Natural killer cell (primary cell): Measurements from ENCODE around the gene PRSS22. TPM values are rescaled to one million over a fixed set of nuclear protein-coding genes. Genes with fewer than 3 reads are reported as not detected.

Source experiments
- ATAC-seq, 3 donors: fragments of 150-1000 bp in 2 of 3; fragments of 200-7000 bp in 1 of 3; cut with Tn5 transposase; 1 replicate in 1 of 3; 2 replicates in 2 of 3; pipeline ENCODE4 v1.10.0; 2021; ENCODE audit warnings: mild to moderate bottlenecking in 2 of 3, moderate library complexity in 2 of 3
- DNase-seq, 2 donors: peaks; one replicate each; pipeline versions ENCODE4 v3.0.0 to v3.0.0-alpha.2; 2013 to 2021; ENCODE audit warnings: mixed read lengths in 1 of 2
- H3K27ac ChIP-seq: one replicate; pipeline ENCODE4 v1.5.1; 2013; ENCODE audit warnings: mild to moderate bottlenecking, low read length
- H3K27me3 ChIP-seq: one replicate; pipeline ENCODE4 v1.6.1; 2013; ENCODE audit warnings: low read length; ENCODE audit not compliant: control insufficient read depth, insufficient read depth
- H3K36me3 ChIP-seq: one replicate; pipeline ENCODE4 v1.6.1; 2013; ENCODE audit warnings: low read length; ENCODE audit not compliant: control insufficient read depth, insufficient read depth
- H3K4me1 ChIP-seq: one replicate; pipeline ENCODE4 v1.6.1; 2013; ENCODE audit warnings: low read length; ENCODE audit not compliant: control insufficient read depth, insufficient read depth
- H3K4me3 ChIP-seq: one replicate; pipeline ENCODE4 v1.5.1; 2013; ENCODE audit warnings: low read length
- H3K9me3 ChIP-seq: one replicate; pipeline ENCODE4 v1.6.1; 2013; ENCODE audit warnings: low read length; ENCODE audit not compliant: control insufficient read depth, insufficient read depth
- H3K27ac Mint-ChIP-seq, 2 donors: one replicate each; pipeline ENCODE4 v1.8.0; 2022; ENCODE audit warnings: mild to moderate bottlenecking in 2 of 2, mixed read lengths in 2 of 2, moderate library complexity in 1 of 2
- H3K27me3 Mint-ChIP-seq, 2 donors: one replicate each; pipeline ENCODE4 v1.8.0; 2022; ENCODE audit warnings: low read depth in 2 of 2, mixed read lengths in 2 of 2
- H3K36me3 Mint-ChIP-seq: one replicate; pipeline ENCODE4 v1.8.0; 2022; ENCODE audit warnings: mixed read lengths
- H3K4me1 Mint-ChIP-seq, 2 donors: one replicate each; pipeline ENCODE4 v1.8.0; 2022; ENCODE audit warnings: mixed read lengths in 2 of 2
- H3K4me3 Mint-ChIP-seq: one replicate; pipeline ENCODE4 v1.8.0; 2022; ENCODE audit warnings: mild to moderate bottlenecking, moderate library complexity, mixed read lengths
- H3K9me3 Mint-ChIP-seq, 2 donors: one replicate each; pipeline ENCODE4 v1.8.0; 2022; ENCODE audit warnings: mixed read lengths in 2 of 2
- CTCF ChIP-seq: fragments of 200-600 bp; IDR thresholded peaks from one replicate; pipeline ENCODE4 v1.8.0; 2022; ENCODE audit warnings: antibody characterized with exemption
- WGBS: methylation state at CpG from one replicate; pipeline ENCODE4 v1.1.7; 2013; ENCODE audit warnings: missing lambda C conversion rate; ENCODE audit not compliant: insufficient coverage; 5-methylcytosine and 5-hydroxymethylcytosine counted together
- intact Hi-C: fragments of 100-400 bp; cut with micrococcal nuclease; formaldehyde crosslinking; loops from one replicate; pipeline ENCODE4 v1.14.2; 2022
- total RNA-seq, 4 donors: library from RNA; stranded (reverse); fragments of 120-200 nt in 1 of 4; gene quantifications; one replicate each; pipeline versions ENCODE4 v1.2.3 to v1.2.4, GENCODE V29; 2013 to 2022

Gene PRSS22
- total RNA-seq, 3 donors from 2014 or later (not counting 1 experiment from before 2014, with no cell fraction given) = 1.5 to 7.7 (median 3.3) TPM

- no peaks in the 10 kb centered on the region for H3K27me3 ChIP-seq
- intact Hi-C loops = no loop called here
Observed at GRCh38 chr16:2827374-2827791, 30.6 kb downstream of the PRSS22 start.

GRCh38 chr16:2826591-2827373 is 31.2 kb downstream of the PRSS22 start:
- H3K36me3 Mint-ChIP-seq = no peaks in the 10 kb centered on the region
- H3K4me3 Mint-ChIP-seq = no peak overlapping the region
- no peak for DNase-seq
- no peak overlapping the region for H3K27ac Mint-ChIP-seq
- H3K27me3 Mint-ChIP-seq = no peaks in the 10 kb centered on the region
- Histone ChIP-seq H3K27ac (no peak overlapping the region), H3K27me3 (no peaks in the 10 kb centered on the region), H3K36me3 (no peaks in the 10 kb centered on the region), H3K9me3 (no peaks in the 10 kb centered on the region), H3K4me1 (peaks cover 10% of the 10 kb centered on the region), H3K4me3 (no peak overlapping the region)
- 88% methylated on average over 19 of the region's 19 CpGs for WGBS
- H3K4me1 Mint-ChIP-seq = peaks cover 0 to 5% of the 10 kb centered on the region in 2 donors
- intact Hi-C loops = no loop called here
- TF ChIP-seq CTCF = no peak
- ATAC-seq = no peak
- no peaks in the 10 kb centered on the region for H3K9me3 Mint-ChIP-seq

More at GRCh38 chr16:2827374-2827791, 30.6 kb downstream of the PRSS22 start:
- Histone ChIP-seq H3K9me3 (no peaks in the 10 kb centered on the region), H3K36me3 (no peaks in the 10 kb centered on the region), H3K4me3 (no peak overlapping the region), H3K27ac (no peak overlapping the region), H3K4me1 (peaks cover 10% of the 10 kb centered on the region)
- no peaks in the 10 kb centered on the region for H3K27me3 Mint-ChIP-seq
- peaks cover under 1 to 5% of the 10 kb centered on the region in 2 donors for H3K4me1 Mint-ChIP-seq
- H3K4me3 Mint-ChIP-seq = no peak overlapping the region
- no peak overlapping the region for H3K27ac Mint-ChIP-seq
- H3K36me3 Mint-ChIP-seq = no peaks in the 10 kb centered on the region
- ATAC-seq (no peak), DNase-seq (no peak)
- WGBS = 90% methylated on average over 15 of the region's 15 CpGs
- no peaks in the 10 kb centered on the region for H3K9me3 Mint-ChIP-seq
- TF ChIP-seq CTCF = no peak

GRCh38 chr16:2825906-2826305 is 32.1 kb downstream of the PRSS22 start:
- H3K36me3 ChIP-seq = no peaks in the 10 kb centered on the region
- Mint-ChIP-seq H3K9me3 (no peaks in the 10 kb centered on the region), H3K27ac (no peak overlapping the region), H3K27me3 (no peaks in the 10 kb centered on the region), H3K4me1 (peaks cover 0 to 2% of the 10 kb centered on the region in 2 donors), H3K4me3 (no peak overlapping the region), H3K36me3 (no peaks in the 10 kb centered on the region)
- no peak for TF ChIP-seq CTCF
- H3K4me3 ChIP-seq = no peak overlapping the region
- peaks cover 10% of the 10 kb centered on the region for H3K4me1 ChIP-seq
- no peaks in the 10 kb centered on the region for H3K9me3 ChIP-seq
- intact Hi-C loops = no loop called here
- ATAC-seq (no peak), DNase-seq (no peak)
- no peak overlapping the region for H3K27ac ChIP-seq
- no peaks in the 10 kb centered on the region for H3K27me3 ChIP-seq
- 89% methylated on average over 11 of the region's 11 CpGs for WGBS
